HG03342 (cell line): ENCODE measurements around the gene TMC1.

Experiments used
- ATAC-seq: cut with Tn5 transposase; IDR thresholded peaks from one replicate; pipeline ENCODE4 v1.9.1; 2021; ENCODE audit warnings: mild to moderate bottlenecking, moderate library complexity; ENCODE audit not compliant: unreplicated experiment

Gene TMC1

DNA sequence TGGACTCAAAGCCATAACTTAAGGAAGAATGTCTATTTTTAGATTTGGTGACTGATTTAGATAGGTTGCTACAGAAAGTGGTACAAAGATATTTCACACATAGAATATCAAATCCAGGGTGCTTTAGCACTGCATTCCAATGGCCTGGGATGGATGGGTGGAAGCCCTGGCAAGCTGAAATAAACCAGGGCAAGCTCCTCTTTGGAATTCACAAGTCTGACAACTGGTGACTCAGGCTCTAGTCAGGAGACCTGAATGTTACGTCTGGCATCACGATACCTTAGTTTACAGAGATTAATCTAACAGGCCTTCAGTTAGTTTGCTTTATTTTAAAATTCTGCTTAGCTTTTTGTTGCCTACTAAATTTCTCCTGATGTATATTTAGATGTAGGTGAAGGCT, 144.0 kb downstream of the TMC1 start:
- ATAC-seq: no peak

DNA sequence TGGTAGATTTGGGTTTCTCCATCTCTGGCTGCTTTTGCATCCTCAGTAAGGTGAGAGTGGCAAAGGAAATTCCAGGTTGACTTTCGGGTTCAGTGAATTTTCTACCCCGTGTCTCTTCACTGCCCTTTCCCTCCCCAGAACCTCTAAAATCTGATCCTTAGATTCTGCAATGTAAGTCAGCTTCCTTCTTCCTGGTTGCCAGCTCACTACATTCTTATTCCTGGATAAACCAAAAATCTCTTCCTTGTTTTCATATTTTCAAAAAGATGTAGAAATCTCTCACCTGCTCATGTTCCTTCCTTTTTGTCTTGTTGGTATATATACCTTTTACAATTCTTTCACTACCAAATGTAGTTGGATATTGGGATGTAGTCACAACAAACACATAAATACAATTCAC, 145.8 kb downstream of the TMC1 start:
- no peak for ATAC-seq

DNA sequence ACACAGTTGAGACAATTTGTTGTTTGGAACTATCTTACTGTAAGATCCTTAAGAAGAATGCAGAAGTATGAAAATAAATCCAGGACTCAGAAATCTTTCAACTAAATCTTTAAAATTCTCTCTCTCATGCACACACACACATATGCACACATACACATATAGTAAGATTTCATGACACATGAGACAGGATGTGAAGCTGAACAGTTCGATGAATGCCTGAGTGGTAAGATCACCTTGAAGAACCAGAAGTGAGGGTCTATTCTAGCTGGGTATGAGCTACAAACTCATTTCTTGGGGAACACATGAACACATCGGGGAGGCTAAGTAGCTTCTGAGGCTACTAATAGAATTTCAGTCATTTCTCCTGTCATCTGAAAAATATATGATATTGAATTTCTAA, 153.6 kb downstream of the TMC1 start:
- ATAC-seq: no peak

DNA sequence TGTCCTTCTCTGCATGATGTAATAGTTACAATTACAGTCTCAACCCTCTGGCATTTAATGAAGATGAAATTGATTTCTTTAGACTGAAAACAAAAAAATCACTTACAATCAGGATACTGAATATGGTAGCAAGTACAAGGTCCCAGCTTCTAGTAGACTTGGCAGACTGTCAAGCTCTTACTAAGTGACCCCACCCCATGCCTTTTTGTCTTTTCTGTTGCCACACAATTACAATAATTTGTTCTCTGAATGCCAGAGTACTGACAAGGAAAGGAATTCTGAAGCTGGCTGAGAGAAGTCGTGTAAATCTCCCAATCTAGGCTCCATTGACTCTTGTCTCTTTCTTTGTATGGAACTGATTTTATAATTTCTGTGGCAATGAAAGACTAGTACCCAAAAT, 154.2 kb downstream of the TMC1 start:
- ATAC-seq: no peak

DNA sequence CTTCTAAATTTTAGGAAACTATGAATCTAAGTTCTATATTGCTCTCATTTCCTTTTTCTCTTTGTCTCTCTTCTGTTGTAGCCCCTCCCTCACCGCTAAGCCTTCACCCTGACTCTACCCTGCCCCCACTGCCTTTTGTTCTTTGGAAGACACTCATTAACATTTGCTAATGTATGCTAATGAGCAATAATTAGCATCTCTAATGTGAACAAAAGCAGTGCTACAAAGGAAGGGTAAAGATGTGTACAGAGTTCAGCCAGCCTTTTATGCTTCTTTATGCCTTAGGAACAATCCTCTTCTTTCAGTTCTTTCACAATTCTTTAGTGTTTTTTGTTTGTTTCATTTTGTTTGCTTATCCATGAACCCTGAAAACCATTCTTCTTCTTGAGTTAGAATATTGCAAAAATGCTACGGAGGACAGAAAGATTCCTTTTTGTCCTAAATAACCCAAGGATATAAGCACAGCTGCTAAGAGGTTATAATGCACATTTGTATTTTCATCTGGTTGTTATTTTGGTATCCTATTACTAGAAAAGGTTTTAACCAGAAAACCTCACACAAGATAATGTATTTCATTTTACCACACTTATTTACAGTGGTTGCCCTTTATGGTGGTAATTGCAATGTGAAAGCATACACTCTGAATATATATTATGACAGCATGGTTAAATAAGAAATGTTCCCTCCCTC, 159.3 kb downstream of the TMC1 start:
- no peak for ATAC-seq

DNA sequence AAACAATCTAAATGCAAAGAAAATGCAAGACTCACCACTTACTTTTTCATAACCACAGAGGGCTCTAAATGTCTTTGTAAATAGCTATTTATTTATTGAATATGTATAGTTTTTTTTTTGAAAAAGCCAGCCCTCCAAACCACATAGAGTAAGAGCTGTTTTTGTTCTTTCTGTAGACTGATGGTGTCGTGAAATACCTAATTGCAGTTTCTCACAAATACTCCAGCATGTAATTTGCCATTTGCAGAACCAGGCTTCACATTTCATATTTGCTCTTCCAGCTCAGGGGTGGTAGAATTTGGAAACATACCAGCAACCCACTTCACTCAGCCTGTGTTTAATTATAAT, 159.8 kb downstream of the TMC1 start:
- ATAC-seq: no peak

DNA sequence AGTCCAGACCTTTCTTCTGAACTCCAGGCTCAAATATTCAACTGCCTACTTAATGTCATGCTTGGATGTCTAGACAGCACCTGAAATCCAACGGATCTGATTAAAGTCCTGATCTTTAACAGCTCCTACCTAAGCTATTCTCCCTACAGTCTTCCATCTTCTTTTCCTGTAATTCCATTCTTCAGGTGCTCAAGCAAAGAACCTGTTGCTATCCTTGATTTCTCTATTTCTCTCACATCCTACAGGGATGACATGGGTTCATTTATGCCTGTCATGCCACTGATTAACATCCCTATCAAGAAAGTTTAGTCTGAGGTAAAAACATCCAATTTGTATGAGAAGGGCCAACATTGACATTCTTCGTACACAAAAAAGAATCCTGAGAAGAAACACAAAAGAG, 163.2 kb downstream of the TMC1 start:
- no peak for ATAC-seq

DNA sequence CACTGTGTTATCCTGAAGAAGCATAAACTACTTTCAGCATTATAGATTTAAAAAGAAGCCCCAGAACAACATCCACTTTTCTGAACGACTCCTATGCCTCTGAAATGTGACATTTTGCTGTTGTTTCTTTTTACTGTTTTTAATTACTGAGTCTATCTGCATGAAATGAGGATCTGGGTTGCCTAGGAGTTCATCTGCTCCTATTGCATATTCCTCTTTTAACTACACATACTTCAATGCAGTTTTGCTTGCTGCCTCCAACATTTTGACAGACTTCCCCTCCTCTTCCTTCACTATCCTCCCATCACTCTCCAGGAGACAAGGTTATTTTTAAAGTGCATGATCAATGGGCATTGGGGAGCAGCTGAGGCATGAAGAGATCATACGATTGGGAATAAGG, 164.5 kb downstream of the TMC1 start:
- no peak for ATAC-seq

DNA sequence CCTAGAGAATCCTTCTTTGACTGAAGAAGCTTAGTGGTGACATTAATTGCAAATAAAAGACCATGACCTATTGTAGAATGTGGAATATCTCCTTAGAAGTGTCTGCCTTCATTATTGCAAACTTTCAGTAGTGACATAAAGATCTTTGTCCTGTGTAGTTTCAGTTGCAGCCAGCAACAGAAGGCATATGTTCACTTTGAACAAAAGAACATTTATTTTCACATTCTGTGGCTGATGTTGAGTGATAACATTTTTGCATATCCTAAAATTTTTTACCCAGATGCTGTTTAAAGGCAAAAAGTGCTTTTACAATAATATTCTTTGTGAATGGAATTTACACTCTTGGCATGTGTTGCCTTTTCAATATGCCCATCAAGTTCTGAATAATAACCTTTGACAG, 165.9 kb downstream of the TMC1 start:
- ATAC-seq: no peak

DNA sequence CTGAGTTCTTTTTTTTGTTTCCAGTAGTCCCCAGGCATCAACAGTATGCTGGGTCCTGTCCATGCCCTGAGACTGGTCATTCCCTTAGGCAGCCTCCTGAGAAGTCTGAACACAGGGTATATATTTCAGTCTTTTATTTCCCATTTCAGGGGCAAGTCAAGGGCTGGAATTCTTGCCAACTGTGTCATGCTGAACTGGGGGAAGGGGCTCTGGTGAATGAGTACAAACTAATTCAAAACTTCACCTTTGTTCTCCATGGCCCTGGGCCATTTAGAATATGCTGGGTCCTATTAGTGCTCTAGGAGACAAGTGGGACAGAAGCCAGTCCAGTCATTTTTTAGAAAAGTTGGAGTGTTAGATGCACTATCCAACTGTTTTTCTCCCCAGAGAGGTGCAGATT, 170.3 kb downstream of the TMC1 start:
- no peak for ATAC-seq

DNA sequence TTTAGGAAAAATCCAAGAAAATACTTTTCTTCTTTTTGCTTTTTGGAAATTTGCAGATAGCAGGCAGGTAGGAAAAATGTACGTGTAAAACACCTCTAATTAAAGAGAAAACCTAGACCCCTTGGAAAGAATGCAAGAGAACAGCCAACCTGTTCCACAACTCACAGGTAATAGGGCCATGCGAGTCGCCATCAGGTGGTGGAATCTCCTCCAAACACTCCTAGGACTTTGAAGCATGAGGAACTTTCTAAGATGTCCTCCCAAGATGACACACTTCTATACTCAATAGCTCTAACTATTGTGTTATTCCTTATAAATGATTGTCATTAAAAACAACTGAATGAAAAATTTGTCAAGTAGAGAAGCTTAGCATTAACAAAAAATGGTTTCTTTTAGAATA, 174.0 kb downstream of the TMC1 start:
- ATAC-seq: no peak

DNA sequence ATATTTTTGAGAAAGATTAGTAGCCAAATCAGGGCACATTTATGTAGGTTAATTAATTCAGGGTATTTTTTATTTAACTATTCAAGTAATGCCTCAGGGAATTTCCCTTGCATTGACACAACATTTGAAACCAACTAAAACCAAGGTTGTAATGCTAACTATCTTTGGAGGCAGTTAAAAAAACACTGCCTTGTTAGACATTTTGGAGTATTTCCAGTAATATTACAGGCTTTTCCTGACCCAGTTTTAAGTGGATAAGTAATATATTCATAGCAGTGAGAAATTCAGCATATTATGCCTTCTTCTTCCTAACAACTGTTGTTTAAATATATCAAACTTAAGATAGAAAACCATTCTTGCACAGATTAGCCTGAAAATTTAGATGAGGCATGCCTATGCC, 175.1 kb downstream of the TMC1 start:
- ATAC-seq: no peak

DNA sequence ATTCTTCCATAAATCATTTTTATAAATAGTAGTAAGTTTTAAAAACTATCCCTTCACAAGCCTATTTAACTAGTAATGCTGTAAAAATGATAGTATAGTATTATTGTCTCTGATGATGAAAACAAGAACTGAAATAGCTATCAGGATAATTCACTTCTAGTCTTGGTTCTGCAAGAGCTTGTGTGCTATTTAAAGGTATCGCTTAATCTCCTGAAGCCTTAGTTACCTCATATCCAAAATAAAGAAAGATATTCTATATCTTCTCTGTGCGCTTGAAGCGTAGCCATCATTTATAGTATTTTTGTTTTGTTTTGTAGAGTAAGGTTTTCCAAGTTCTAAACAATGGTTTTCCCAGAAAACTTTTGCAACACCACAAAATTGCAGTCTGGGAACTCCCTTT, 180.1 kb downstream of the TMC1 start:
- no peak for ATAC-seq

DNA sequence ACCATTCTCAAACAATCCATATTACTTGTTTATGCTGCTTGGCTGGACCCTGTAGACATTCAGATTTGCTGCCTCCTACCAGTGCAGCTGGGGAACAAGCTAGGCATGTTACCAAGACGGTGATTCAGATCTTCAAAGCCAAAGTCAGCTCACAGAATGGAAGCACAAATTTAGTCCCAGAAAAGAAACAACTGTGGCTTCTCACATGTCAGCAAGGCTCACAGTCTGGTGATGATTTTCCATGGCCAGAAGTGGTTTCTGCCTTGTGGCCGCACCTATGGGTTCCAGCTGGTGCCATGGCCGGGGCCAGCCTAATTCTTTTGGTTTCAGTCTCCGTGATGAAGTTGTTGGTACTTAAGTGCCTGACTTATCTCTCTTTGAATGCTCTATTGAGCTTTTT, 182.2 kb downstream of the TMC1 start:
- ATAC-seq: no peak

DNA sequence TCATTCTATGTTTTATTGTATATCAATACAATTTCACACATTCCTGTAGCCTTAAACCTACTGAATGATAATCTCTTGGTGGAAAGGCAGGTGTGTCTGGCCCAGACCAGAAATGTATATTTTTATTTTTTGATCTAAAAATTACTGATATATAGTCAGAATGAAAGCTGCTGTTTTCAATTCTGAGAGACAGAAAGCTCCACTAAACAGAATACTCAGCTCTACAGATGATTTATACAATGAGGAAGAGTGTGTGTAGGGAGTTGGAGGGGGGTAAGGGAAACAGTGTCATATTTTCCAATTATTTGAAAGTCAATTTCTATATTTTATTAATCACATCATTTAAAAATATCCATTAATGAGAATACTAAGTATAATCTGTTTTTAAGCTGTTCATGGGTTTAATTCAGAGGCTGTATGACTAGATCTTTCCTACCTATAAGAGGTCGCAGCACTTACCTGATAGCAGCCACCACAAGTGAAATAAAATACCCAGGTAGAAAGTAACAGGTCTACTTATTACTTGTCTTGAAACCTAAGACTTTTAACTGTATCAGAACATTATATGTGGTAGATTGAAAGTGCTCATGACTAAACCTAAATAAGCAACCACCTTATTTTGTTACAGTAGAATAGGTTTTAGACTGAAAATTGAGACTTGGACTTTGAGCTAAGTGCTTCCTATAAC, 183.4 kb downstream of the TMC1 start:
- no peak for ATAC-seq

DNA sequence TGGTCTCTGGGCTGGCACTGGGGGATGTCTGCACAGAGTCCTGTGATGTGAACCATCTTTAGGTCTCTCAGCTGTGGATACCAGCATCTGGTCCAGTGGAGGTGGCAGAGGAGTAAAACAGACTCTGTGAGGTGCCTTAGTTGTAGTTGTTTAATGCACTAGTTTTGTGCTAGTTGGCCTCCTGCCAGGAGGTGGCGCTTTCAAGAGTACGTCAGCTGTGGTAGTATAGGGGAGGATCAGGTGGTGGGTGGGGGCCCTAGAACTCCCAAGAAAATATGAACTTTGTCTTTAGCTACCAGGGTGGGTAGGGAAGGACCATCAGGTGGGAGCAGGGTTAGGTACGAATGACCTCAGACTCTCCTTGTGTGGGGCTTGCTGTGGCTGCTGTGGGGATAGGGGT, 197.1 kb downstream of the TMC1 start:
- ATAC-seq: no peak

DNA sequence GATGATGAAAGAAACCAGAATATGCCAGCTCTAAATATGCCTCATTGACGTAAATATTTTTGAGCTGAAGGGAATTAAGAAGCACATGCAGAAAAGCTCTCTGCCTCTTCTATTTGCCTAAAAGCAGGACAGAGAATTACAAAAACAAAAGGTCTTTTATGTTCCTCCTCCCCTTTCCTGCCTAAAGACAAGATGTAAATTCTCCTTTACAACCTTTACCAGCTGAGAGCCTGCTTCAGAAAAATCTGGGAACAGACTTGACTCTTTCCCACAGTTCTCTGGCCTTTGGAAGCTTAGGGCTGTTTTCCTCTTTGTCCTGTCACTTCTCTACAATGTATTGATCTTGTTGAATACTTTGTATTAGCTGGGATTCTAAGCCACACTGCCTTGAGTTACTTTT, 199.7 kb downstream of the TMC1 start:
- no peak for ATAC-seq

DNA sequence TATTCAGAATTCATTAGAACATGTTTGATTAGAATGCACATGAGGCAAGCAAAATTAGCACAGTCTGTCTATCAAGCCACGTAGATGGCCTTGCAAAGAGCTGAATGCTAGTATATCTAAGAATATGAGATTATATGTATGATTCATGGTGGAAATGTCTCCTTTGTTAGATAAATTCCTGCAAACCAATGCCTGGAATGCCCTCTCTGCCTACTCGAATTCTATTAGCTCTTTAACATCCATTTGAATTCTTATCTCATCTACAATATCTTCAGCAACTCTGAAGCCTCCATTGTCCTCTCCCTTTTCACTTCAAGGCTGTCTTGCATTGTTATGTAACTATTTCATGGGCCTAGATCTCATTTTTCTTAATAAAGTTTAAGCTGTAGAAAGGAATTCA, 205.5 kb downstream of the TMC1 start:
- no peak for ATAC-seq

DNA sequence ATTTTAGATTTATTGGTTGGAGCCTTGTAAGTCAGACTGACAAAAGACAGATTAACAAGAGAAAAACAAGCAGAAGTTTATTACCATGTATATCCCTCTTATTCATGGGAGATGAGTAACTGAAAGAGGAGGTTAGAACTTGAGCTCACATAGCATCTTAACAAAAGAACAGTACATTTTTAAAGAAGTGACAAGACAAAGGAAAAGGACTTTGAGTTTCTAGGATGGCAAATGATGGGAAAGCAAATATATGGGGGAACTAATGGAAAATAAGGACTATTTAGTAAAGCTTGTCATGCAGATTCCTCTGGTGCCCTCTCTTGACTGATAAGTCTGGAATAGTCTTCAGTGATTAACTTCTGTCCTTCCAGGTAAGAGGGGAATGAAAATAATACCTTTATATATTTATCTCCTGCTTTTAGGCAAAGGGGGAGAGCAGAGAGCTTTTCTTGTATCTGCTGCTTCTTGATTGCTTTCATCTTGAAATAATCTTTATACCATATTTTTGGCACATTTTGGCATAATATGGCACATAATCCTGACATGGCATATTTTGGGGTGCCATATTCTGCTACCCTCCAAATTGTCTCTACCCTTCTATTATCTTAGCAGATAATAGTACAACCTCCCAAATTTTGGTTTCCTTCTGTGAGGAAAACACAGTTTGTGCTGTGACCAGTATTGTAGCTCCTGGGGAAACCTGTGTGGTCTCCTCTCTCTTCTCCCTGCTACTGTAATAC, 206.8 kb downstream of the TMC1 start:
- ATAC-seq: no peak

DNA sequence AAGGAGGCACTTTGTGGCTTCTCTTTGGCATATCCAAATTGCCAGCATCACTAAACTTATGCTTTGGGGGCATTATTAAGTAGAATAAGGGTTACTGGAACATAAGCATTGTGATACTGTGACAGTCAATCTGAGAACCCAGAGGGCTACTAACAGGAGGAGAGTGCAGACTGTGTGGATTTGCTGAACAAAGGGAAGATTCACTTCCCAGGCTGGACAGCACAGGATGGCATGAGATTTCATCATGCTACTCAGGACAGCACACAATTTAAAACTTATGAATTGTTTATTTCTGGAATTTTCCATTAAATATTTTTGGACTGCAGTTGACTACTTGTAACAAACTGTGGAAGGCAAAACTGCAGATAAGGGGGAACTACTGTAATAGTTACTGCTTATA, 212.5 kb downstream of the TMC1 start:
- ATAC-seq: no peak

DNA sequence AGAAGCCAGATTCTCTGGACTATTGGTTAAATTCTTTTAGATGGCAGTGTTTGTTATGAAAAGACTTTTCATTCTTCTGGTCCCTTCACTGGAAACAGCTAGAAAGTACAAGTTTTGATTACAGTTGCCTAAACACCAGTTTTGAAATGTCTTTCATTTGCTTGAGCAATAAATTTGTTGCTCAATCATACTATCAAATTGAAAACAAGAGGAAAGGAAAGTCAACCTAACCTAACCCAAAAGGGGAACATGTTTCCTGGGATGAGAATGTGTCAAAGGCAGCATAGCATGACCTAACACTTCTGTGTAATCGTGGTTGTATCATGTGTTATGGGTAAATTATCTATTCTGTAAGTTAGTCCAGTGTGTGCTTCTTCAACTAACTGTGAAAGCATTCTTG, 213.2 kb downstream of the TMC1 start:
- no peak for ATAC-seq

DNA sequence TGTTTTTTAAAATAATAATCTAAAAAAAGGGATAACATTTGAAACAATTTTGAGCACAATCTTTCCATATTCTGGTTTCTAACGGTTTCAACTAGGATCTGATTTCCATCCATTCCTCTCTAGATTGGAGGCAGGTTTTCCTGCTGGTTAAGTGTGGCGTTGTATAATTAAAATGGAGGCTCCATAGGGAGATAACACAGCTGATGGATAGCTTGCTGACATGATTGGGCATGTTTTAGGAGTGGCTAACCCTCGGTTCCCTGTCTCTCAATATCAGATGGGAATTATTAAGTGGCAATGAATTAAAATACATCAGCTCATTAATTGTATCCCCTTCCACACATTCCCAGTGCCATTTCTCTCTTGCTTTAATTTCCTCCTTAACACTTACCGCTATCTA, 222.4 kb downstream of the TMC1 start:
- ATAC-seq: no peak
